GM21447 (cell line): ENCODE results near the gene CCND2.

Source experiments
- ATAC-seq: cut with Tn5 transposase; IDR thresholded peaks from one replicate; pipeline ENCODE4 v1.9.1; 2021; ENCODE audit not compliant: unreplicated experiment

The CCND2 gene

DNA sequence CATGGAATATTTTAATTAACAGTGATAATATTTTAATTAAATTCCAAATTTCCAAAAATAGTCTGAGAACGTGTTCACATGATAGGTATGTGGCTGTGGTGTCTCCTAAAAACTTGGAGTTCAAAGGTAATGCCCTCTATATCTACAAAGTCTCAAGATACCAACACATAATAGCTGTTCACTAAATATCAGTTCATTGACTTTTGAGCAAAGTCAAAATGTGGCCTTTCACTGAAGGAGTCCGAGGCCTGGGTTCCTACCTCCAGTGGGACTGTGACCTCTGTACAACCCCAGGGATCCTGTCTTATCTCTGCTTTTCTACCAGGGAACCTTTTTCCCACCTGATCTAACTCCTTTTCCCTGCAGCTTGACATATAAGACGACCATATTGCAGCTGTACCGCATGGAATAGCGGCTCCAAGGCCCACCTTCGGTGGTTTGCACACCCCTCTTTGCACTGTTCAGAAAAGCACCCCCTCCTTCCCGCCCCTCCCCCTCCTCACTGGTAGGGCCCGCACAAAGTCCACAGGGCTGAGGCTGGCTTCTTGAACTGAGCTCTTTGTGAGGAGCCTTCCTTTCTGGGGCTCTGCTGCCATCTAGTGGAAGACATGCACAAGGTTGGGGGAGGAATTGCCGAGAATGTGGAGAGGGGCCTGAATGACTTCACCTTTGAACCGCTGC, 3.1 kb downstream of the CCND2 start:
- peak; percentile 33 for ATAC-seq

DNA sequence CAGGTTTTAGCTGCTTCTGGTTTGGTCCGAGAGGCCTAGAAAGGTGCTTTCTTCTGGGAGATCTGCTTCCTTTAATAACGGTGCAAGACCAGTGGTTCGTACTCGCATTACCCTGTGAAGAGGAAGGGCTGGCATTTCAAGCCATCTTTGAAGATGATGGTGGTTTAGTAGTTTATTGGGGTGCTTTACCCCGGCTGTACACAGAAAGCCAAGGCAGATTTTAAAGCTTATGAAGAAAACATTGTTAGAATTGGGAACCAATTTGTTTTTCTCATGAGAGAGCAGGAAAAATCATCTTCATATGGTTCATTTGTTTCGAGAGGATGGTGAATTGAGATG, 3.6 kb downstream of the CCND2 start:
- ATAC-seq: no peak

DNA sequence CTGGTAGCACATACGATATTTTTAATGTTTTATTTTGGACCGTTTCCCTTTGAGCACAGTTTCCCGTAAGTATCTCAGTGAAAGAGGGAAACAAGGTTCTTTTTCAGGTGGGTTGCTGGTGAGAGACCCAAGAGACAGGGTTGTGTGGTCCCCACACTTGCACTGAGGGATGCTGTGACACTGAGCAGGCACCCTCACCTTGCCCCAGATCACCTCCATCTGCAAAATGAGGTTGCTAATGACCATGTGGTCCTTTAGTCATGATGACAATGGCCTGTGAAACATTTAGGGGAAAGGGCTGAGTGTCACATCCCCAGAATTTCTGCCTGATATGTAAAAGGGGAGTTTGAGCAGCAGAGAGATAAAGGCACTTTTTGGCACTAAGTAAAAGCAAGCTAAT, 4.3 kb downstream of the CCND2 start:
- ATAC-seq: no peak

DNA sequence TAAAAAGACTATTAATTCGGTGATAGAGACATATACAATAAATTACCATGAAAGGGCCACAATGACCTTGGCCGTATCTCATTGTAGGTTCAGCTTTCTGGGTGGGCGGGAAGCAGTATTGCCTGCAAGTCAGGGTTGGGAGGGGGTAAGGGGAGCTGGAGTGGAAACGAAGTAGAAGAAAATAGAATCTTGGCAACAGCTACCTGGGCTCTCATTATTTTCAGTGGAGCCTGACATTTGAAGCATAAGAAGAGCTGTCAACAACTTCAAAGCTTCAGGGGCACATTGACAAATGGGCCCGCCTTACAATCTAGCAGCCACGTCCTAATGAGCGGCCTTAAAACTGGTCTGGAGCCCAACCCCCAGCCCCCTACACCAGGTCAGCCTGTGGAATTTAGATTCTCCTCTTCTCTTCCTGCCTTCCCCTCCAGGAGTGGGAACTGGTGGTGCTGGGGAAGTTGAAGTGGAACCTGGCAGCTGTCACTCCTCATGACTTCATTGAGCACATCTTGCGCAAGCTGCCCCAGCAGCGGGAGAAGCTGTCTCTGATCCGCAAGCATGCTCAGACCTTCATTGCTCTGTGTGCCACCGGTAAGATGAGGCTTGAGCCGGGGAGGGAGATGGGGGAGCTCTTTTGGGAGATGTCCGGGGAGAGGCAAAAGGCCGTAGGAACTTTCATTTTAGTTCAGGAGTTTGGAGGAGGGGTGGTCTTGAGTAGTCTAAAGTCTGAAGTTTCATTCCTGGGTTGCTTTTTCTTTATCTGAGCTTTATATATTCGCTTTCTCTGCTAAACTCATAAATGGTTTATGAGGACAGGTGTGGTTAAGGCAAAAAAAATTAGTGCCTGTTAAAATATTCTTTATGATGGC, 5.0 kb downstream of the CCND2 start:
- ATAC-seq: no peak

DNA sequence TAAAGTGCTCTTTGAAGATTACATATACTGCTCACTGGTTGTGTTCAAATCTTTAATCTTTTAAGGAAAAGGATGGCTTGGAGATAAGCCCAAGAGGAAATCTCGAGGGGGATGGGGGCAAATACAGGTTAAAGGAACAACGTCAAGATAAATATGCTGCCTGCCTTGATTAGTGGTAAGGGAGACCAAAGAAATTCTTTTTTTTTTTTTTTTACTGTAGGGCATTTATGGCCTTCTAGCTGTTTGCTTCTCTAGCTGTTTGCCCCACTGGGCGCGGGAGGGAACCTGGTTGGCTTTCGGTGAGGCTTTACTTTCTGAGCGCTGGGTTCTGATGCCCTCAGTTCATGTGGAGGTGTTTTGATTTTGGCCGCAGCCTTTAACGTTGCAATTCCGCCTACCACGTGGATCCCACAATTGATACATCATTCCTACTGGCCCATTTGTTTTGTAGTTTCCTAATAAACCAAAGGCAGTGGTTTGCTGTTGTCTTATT, 5.7 kb downstream of the CCND2 start:
- ATAC-seq: no peak

DNA sequence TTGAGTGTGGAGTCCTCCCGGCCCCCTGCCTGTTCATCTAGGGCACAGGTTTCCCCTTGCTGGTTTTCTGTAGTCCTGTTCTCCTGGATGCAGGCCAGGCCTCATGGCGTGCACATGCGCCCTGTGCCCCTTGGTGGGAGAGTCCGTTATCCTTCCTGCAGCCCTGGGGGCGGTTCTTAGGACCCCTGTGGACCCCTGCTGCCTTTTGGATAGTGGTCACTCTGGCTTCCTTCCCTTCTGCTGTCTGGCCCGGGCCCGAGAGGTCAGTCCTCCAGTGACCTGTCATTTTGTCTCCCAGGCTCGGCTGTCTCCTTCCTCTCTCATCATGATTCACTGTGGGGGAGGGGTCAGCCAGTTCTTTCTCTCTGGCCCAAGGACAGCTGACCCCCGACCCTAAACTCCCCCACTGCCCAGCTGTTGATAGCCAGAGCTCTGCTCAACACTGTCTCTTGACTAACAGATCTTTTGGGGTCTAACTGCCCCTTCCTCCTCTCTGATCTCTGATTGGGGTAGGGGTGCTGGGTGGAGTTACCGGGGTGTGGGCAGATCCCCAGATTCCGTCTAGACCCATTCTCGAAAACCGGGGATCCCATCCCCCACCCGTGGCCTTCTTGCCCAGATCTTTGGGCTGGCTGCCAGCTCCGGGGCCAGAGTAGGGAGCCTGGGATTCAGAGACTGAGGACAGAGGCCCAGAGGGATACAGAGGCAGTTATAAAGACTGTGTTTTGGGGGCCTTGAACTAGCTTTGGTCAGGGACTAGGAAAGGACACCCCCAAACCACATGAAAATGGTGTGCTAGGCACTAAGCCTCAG, 7.0 kb downstream of the CCND2 start:
- ATAC-seq: no peak

DNA sequence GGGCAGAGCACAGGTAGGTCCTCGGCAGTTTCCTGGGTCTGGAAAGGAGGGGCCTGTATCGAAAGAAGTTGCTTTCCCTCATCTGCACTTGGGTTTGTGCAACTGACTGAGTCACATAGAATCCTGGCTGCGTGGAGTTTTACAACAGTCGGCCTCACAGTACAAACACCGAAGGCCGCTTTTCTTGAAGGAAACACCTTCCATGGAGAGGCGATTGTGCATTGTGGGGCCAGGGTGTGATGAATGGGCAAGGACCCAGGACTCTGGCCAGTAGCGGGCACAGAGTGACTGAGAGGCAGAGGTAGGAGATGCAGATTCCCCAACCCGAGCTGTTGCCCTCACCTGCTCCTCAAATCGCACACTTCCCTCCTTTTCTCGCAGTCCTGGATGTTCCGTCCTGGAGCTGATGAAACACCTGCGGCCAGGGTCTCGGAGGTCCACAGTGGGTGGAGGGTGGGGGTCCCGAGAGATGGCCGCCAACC, 7.7 kb downstream of the CCND2 start:
- no peak for ATAC-seq

DNA sequence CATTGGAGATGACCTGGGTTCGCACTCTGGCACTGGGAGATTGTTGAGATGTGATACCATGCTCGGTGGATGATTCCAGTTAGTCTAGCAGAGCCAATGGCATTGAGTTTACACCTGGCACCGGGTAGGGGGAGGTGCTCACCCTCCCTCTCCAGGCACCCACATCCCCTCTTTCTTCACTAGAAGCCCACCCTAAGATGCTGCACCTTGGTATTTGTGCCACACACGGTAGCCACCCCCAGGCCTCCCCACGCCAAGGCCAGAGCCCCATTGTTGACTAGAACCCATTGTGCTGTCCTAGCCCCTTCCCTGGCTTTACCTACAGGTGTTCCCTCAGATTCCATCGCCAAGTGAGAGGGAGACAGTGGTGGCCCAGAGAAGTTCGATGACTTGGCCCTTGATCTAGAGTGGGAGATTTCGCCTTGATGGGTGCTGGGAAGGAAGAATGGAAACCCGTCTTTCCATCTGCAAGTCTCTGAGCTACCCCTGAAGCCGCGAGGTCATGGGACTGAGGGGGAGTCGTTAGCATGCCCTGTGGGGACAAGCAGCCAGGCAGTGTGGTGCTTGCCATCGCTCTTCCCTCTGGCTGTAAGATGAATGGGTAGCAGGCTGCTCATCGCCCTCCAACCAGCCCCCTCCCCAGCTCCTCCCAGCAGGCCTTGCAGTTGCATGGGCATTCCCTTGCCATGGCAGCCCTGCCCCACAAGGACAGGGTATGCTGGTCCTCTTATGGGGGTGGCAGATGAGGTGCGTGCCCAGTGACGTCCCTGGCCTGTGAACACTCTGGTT, 8.7 kb downstream of the CCND2 start:
- no peak for ATAC-seq

DNA sequence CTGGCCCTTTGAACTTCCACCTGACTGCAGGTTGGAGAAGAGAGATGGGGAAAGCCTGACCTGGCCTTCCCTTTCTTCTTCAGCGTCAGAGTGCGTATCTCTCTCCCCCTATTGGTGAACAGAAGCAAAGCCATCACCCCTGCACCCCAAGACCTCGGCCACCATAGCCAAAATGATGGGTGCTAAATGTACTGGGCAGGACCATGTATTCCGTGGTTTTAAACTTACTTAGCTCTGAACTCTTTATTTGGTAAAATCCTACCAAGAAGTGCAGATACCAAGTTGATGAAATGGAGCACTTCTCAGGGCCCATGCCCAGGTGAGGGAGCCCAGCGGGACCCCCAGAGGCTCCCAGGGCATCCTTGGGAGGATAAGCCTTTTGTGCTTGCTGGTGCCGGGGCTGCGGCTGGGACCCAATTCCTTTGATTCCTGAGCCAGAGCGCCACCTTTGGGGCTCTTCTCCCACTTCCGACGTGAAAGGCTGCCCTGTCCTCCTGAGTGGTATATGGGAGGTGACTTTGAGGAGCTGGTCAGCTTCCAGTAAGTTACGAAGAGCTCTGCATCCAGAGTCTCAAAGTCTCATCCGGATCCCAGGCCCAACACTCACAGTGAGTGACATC, 9.4 kb downstream of the CCND2 start:
- no peak for ATAC-seq

DNA sequence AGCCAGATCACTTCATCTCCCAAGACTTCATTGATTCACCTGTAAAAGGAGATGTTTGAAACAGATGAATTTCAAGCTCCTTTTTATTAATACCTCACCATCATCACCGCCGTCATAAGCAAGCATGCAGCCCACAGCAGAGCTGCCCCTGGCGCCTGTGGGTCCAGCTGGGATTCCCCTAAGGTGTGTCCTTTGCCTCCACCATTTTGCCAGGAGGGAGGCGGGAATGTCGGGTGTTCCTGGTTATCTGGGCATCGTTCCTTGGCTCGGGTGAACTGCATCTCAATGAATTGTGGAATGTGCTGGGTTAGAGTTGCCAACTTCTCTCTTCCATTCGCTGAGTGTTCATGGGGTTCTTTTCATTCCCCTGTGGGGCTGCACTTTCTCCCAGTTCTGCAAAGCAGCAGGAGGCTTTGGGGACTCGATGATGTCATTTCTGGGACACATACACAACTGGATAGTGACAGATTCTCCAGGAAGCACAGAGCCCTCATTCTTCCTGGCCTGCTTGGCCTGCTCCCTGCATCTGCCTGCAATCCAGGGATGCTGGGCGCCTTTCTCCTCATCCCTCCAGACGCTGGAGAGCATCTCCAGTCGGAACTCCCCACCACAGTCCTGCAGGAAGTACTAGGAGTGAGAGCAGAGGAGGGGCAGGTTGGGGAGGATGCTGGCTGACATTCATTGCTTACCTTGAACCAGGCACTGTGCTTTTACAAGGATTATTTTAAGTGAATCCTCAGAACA, 10.1 kb downstream of the CCND2 start:
- ATAC-seq: no peak

DNA sequence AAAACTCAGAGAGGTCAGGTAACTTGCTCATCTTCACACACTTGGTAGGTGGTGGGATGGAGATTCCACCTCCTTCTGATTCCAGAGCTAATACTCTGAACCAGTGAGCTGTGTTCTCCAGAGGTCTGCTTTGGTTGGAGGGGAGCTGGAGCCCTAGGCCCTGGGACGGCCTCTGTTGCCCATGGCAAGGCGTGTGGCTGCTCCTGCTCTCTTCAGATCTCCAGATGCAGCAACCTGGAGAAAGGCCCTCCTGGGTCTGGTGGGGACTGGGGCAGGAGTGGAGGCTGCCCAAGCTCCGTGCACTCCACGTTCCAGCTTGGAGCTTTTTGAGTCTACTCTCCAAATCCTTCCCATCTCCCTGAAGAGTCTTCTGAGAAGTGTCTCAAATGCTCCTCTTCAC, 10.7 kb downstream of the CCND2 start:
- ATAC-seq: no peak

DNA sequence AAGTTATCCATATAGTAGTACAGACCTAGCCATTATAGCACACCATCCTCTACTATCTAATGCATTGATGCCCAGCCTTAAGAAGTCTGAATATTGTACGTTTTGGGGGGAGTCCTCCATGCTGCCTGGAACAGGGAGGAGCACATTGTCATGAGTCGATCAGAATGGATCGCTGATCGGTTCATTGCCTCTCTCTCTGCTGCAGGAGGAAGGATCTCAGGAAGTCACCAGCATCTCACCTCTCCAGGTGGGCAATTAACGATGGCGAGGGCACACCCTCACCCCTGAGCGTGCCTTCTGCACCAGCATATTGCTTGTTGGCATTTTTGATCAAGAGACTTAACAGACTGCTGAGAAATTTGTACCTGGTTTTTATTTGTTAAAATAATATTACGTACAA, 11.5 kb downstream of the CCND2 start:
- no peak for ATAC-seq

DNA sequence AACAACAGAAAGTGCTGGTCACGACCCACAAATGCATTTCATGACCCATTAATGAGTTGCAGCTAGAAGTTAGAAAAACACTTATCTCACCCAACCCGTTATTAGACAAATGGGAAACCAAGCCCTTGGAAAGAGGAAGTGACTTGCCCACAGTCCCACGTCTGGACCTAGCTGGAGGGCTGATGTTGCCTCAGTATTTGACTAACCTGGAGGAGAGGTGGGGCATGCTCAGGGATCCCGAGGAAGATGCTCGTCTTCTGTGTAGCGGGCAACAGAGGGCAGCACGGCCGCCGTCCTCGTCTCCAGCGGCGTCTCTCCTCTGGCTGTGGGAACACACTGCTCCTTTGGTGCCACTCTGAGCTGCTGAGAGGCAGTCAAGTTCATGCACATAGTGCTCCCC, 12.7 kb downstream of the CCND2 start:
- no peak for ATAC-seq

DNA sequence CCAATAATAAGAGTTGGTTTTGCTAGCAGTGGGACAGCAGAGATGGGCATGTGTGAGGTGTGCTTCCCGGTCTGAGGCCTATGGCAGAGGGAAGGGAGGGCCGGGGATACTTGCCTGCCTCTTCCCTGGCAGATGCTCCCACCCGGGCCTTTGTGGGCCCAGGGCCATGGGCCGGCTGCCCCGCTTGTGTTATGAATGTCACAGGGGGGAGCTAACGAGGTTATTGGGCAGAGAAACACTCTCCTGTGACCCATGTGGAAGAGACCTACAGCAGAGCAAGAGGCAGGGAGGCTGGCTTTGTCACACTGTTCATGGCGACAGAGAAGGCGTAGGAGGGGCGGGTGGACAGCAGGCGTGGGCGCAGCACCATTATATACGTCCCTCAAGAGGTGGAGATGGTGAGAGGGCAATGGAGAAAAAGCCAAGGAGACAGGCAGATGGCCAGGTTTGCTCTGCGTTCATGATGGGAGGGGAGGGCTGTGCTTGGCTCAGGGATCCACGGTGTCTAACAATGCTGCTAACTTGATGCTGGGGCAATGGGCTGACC, 13.3 kb downstream of the CCND2 start:
- no peak for ATAC-seq

DNA sequence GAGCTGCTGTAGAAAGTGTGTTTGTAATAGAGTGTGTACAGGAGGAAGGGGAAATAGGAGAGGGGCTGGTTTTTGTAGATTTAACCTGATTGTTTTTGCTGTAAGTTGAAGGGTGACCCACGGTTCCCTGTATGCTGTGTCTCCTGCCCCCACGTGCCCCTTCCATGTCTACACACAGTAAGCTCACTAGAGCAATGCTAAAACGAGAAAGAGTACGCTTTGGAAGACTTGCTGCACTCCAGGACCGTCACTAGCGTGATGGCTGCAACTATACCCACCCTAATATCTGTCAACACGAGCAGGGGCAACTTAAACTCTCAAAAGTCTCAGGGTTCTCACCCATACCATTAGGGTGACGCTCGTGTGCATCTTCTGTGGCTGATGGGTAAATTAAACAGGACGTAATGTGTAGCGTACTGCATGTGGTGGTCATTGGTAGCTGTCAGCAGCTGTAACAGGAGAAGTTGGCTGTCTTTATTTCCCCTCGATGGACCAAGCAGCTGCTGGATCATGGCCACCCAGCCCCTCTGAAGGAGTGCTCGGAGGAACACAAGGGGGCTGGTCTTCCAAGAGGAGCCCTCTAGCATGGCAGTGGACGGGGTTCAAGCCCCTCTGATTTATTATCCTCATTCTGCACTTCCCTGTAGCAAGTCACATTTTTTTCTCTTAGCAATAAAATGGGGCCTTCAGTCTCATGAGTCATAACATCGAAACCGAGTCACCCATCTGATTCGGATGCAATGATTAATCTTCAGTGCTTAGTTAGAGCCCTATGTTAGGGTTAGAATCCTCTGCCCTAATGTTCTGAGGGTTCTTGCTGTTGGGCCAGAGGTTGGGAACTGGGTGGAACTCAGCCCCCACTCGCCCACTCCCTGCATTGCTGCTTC, 14.0 kb downstream of the CCND2 start:
- ATAC-seq: no peak

DNA sequence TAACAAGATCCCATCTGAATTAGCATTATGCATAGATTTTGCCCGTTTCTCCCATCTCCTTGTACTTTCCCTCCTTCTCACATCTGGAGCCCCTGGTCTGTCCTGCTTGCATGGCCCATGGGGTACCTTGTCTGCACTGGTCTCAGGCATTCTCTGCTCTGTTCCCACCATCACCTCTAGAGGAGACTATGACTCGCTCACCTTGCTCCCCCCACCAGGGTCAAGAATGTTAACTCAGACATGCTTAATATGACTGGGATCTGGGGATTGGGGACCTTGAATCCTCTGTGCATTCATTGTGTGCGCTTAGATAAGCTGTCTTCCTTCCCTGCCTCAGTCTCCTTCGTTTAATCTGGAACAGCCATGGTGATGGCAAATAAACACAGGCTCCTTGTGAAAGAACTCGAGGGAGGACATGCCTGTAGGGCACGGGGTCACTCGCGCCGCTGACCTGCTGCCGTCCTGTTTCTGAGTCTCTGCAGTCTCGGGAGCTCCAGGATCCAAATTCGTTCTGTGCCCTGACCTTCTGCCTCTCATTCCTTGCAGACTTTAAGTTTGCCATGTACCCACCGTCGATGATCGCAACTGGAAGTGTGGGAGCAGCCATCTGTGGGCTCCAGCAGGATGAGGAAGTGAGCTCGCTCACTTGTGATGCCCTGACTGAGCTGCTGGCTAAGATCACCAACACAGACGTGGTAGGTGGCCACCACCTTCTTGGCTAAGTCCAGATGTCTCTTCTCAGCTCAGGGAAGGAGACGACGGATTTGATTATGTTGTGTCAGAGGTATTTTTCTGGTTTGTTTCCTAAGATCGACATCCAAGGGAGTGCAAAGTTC, 15.0 kb downstream of the CCND2 start:
- no peak for ATAC-seq

DNA sequence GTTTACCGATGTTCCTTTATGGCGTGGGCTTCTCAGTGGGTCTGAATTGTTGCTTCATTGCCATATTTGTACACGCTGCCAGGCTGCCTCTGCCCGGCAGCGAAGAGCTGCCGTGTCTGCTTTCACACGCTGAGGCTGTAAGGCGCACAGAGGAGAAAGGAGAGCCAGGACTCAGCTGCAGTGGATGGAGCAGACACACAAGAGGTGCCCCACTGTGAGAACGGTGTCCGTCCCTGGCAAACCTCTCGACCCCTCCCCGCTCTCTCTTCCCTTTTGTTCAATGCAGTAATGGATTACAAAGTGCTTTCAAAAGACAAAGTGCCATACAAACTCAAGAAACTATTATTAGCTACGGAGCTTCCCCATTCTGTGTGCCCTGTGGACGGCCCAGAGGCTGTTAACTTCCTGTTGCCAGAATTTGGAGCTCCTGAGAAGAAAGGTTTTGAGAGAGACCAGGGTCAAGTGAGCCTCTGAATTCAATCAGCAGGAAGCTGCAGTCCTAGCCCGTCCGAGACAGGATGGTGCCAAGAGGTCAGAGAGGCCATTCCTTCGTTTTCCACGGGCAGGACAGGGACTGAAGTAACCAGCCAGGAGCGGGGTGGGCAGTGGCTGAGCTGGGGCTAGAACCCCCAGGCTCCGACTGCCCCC, 15.8 kb downstream of the CCND2 start:
- no peak for ATAC-seq
